Peyer's patch (tissue), 4 donors: Measurements from ENCODE around the gene DPF3. TPM values are rescaled to one million over a fixed set of nuclear protein-coding genes. Genes with fewer than 3 reads are reported as not detected.

Experiments used
- DNase-seq, 3 donors: peaks; one replicate each; pipeline ENCODE4 v3.0.0-alpha.2; 2017 to 2019
- H3K27ac ChIP-seq, 4 donors: fragments of 200-600 bp; sonication (generic); one replicate each; pipeline ENCODE4 v1.5.1; 2016 to 2019
- H3K27me3 ChIP-seq, 2 donors: fragments of 200-600 bp; sonication (generic); one replicate each; pipeline ENCODE4 v1.5.1; 2019
- H3K36me3 ChIP-seq, 3 donors: fragments of 200-600 bp; sonication (generic); one replicate each; pipeline ENCODE4 v1.5.1; 2016 to 2019
- H3K4me1 ChIP-seq, 4 donors: fragments of 200-600 bp; sonication (generic); one replicate each; pipeline ENCODE4 v1.5.1; 2016 to 2019
- H3K4me3 ChIP-seq, 4 donors: fragments of 200-600 bp; sonication (generic); 1 replicate in 3 of 4; 2 replicates in 1 of 4; pipeline ENCODE4 v1.5.1; 2016 to 2019; ENCODE audit warnings: mild to moderate bottlenecking in 1 of 4
- H3K9me3 ChIP-seq, 4 donors: fragments of 200-600 bp; sonication (generic); one replicate each; pipeline ENCODE4 v1.5.1; 2016 to 2019; ENCODE audit warnings: mild to moderate bottlenecking in 1 of 4
- POLR2A ChIP-seq, 2 donors: fragments of 450-650 bp; IDR thresholded peaks; one replicate each; pipeline ENCODE4 v1.5.1; 2017; ENCODE audit warnings: antibody characterized with exemption in 2 of 2, mild to moderate bottlenecking in 2 of 2, moderate library complexity in 2 of 2
- total RNA-seq, 4 donors: library from RNA; depleted of rRNA; stranded (reverse); fragments of >200 nt; gene quantifications; one replicate each; pipeline ENCODE4 v1.1.0, GENCODE V29; 2016
- TF ChIP-seq, protein P1 (sequence below), 6 experiments: fragments of 450-650 bp in 4 of 6; fragments of 200-600 bp in 2 of 6; sonication (generic) in 1 of 6; IDR thresholded peaks; one replicate each; pipeline ENCODE4 v1.5.1; 2017 to 2019; ENCODE audit warnings: antibody characterized with exemption in 6 of 6, mild to moderate bottlenecking in 3 of 6, moderate library complexity in 1 of 6

Gene DPF3
- total RNA-seq, 4 donors from 2014 or later, result 10.7 to 25.6 (median 17.9) TPM

GRCh38 chr14:72614891-72615415, 278.9 kb downstream of the DPF3 start:
- Histone ChIP-seq H3K27me3 (no peaks in the 10 kb centered on the region), H3K4me3 (no peak overlapping the region), H3K27ac (no peak overlapping the region), H3K36me3 (no peaks in the 10 kb centered on the region), H3K9me3 (no peaks in the 10 kb centered on the region), H3K4me1 (no peaks in the 10 kb centered on the region)
- no peak for TF ChIP-seq POLR2A (IDR thresholded peaks at IDR 0.05)
- TF ChIP-seq, protein P1, sequence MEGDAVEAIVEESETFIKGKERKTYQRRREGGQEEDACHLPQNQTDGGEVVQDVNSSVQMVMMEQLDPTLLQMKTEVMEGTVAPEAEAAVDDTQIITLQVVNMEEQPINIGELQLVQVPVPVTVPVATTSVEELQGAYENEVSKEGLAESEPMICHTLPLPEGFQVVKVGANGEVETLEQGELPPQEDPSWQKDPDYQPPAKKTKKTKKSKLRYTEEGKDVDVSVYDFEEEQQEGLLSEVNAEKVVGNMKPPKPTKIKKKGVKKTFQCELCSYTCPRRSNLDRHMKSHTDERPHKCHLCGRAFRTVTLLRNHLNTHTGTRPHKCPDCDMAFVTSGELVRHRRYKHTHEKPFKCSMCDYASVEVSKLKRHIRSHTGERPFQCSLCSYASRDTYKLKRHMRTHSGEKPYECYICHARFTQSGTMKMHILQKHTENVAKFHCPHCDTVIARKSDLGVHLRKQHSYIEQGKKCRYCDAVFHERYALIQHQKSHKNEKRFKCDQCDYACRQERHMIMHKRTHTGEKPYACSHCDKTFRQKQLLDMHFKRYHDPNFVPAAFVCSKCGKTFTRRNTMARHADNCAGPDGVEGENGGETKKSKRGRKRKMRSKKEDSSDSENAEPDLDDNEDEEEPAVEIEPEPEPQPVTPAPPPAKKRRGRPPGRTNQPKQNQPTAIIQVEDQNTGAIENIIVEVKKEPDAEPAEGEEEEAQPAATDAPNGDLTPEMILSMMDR (IDR thresholded peaks at IDR 0.05), result no peak
- no peak for DNase-seq

DNA sequence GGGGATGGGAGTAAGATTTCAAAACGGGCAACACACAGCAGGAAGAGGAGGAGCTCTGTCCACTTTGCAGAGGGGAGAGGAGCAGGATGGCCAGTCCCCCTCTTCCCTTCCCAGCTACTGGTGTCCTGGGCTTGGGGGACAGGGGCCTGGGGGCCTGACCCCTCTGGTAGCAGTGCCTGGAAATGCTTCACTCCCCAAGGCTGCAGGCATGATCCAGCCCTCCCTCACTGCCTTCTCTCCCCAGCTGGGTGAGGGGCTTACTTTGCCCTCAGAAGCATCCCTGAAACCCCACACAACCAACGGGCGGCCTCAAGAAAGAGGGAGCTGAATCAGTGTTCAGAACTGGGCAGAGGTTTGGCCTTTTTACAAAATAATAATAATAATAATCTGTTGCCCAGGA, 279.5 kb downstream of the DPF3 start:
- no peak for TF ChIP-seq POLR2A (IDR thresholded peaks at IDR 0.05)
- TF ChIP-seq, protein P1 (IDR thresholded peaks at IDR 0.05), result no peak
- Histone ChIP-seq H3K4me3 (no peak overlapping the region), H3K27ac (no peak overlapping the region), H3K4me1 (no peaks in the 10 kb centered on the region), H3K9me3 (no peaks in the 10 kb centered on the region), H3K27me3 (no peaks in the 10 kb centered on the region), H3K36me3 (no peaks in the 10 kb centered on the region)
- DNase-seq, result no peak

DNA sequence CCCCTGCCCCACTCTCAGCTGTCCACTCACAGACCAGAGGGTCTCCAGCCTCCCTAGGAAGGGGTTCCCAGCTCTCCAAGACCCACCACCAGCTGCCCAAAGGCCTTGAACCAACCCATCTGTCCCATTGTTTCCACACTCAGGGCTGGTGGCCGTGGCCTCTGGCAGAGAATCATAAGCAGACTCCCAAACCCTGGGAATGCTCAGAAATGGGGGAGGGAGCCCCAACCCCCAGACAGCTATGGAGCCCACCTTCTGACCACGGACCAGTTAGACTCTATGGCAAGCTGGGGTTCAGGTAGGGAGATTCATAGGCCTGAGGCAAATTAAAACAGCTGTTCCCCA, 280.0 kb downstream of the DPF3 start:
- H3K4me3 ChIP-seq, result no peak overlapping the region
- no peaks in the 10 kb centered on the region for H3K27me3 ChIP-seq
- TF ChIP-seq POLR2A (IDR thresholded peaks at IDR 0.05), result no peak
- TF ChIP-seq, protein P1 (IDR thresholded peaks at IDR 0.05), result no peak
- no peaks in the 10 kb centered on the region for H3K4me1 ChIP-seq
- no peak for DNase-seq
- H3K36me3 ChIP-seq, result no peaks in the 10 kb centered on the region
- H3K9me3 ChIP-seq, result no peaks in the 10 kb centered on the region
- no peak overlapping the region for H3K27ac ChIP-seq

DNA sequence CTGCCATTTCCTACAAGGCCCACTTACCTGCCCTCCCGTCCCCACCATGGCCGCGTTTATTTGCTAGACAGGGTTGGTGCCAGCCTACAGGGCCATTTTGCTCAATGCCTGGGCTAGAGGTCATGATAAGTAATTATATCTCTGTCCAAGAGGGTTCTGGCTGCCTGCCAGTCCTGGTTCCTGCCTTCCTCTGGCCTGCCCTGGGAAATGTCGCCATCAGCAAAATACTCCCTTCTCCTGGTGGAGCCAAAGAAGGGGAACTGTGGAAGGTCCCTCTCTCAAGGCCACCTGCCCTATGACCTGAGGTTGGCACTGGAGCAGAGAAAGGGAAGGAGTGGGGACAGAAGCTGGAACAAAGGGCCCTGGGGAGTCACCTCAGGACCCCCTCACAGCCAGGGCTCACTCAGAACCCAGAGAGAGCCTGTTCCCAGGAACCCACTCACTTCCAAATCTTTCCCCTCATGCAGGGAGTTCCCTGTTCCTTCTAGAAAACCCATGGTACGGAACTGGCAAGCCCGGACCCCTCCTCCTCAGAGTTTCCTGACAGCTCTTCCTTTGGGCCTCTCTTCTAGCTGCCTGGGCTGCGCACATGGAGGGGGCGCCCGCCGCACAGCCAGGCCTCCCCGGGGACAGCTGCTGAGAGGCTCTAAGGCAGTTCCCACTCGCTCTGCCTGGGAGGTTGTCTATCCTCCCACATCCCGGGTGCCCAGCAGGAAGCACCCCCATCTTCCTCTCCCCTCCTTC, 280.5 kb downstream of the DPF3 start:
- TF ChIP-seq, protein P1 (IDR thresholded peaks at IDR 0.05), result no peak
- no peak for TF ChIP-seq POLR2A (IDR thresholded peaks at IDR 0.05)
- H3K27me3 ChIP-seq, result no peaks in the 10 kb centered on the region
- no peaks in the 10 kb centered on the region for H3K9me3 ChIP-seq
- H3K4me1 ChIP-seq, result no peaks in the 10 kb centered on the region
- peak in 1 of 3 donors; percentile 63 for DNase-seq
- H3K36me3 ChIP-seq, result no peaks in the 10 kb centered on the region
- H3K27ac ChIP-seq, result no peak overlapping the region
- H3K4me3 ChIP-seq, result no peak overlapping the region

GRCh38 chr14:72612041-72612440, 281.9 kb downstream of the DPF3 start:
- no peak overlapping the region for H3K27ac ChIP-seq
- DNase-seq, result no peak
- no peaks in the 10 kb centered on the region for H3K36me3 ChIP-seq
- H3K4me3 ChIP-seq, result no peak overlapping the region
- TF ChIP-seq, protein P1 (IDR thresholded peaks at IDR 0.05), result no peak
- TF ChIP-seq POLR2A (IDR thresholded peaks at IDR 0.05), result no peak
- H3K4me1 ChIP-seq, result no peaks in the 10 kb centered on the region
- no peaks in the 10 kb centered on the region for H3K27me3 ChIP-seq
- no peaks in the 10 kb centered on the region for H3K9me3 ChIP-seq
